ENCODE measurements around the gene SLC39A8. TPM values are rescaled to one million over a fixed set of nuclear protein-coding genes. Genes with fewer than 3 reads are reported as not detected.

The SLC39A8 gene
- total RNA-seq, 2 experiments from 2014 or later, result 79.6 to 83.0 TPM

DNA sequence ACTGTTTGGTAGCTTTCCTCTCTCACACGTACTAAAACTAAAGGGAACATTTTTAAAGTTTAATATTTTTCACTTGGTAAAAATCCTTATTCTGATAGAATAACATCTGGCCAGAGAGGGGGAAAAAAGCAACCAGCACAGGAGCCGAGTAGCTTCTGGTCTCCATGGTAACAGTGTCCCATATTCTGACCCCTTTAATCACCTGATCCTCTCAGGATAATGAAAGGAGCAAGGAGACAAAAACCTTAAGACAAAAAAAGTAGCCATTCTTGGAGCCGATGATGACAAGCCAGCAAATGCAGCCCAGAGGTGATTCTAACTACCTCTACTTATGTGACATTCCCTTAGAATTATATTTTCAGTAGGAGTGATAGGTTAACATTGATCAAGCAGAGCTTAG, 126.6 kb downstream of the SLC39A8 start:
- DNase-seq, result no peak
- H3K4me3 Mint-ChIP-seq, result no peak overlapping the region
- ATAC-seq, result no peak
- H3K4me1 Mint-ChIP-seq (ENCODE audit: low read depth), result no peaks in the 10 kb centered on the region
- no peaks in the 10 kb centered on the region for H3K9me3 Mint-ChIP-seq (ENCODE audit: insufficient read depth)
- no peak overlapping the region for H3K27ac Mint-ChIP-seq
- H3K36me3 Mint-ChIP-seq (ENCODE audit: low read depth), result no peaks in the 10 kb centered on the region
- ChIA-PET CTCF (no interaction called here), POLR2A (no interaction called here)
- H3K27me3 Mint-ChIP-seq (ENCODE audit: low read depth), result peaks cover 6% of the 10 kb centered on the region

DNA sequence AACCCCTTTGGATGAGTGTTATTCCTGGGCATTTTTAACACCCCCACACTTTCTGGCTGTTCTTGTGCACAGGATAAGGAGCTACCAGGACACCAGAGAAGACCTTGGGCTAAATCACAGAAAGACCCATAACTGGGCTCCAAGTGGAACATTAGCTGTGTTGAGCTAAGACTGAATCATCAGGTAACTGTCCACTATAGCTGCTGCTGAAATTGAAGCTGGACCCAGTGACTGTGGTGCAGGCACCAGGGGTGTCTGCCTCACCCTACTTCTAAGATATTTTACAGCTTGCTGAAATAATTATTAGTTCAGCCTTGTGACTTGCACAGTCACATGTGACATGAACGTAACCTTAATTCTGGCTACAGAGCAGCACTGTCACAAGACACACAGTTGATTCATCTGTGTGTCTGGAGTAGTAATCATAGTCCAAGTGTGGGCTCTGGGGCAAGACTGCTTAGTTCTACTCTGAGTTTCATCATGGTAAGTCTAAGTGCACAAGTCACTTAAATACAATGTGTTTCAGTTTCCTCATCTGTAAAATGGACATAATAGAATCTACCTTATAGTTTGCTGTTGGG, 127.4 kb downstream of the SLC39A8 start:
- Mint-ChIP-seq H3K27me3 (ENCODE audit: low read depth) (peaks cover 6% of the 10 kb centered on the region), H3K36me3 (ENCODE audit: low read depth) (no peaks in the 10 kb centered on the region), H3K27ac (no peak overlapping the region), H3K4me3 (no peak overlapping the region), H3K4me1 (ENCODE audit: low read depth) (no peaks in the 10 kb centered on the region), H3K9me3 (ENCODE audit: insufficient read depth) (no peaks in the 10 kb centered on the region)
- no peak for DNase-seq
- ChIA-PET CTCF (no interaction called here), POLR2A (no interaction called here)
- no peak for ATAC-seq

DNA sequence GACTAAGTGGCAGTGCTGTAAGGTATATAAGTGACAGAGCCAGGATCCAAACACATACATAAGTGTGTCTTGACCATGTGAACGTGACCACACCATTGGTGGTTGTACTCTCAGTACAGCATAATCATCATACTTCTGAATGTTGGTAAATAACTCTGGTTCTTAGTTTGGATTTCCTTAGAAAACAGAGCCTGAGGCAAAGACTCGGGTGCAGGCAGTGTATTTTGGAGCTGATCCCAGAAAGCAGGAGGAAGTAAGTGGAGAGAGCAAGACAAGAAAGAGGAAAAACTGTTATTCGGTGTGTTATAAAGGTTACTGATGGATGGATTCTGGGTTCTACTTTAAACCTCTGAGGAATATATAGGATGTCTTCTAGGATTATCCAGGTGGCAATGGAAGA, 127.9 kb downstream of the SLC39A8 start:
- ATAC-seq, result no peak
- no peaks in the 10 kb centered on the region for H3K4me1 Mint-ChIP-seq (ENCODE audit: low read depth)
- H3K36me3 Mint-ChIP-seq (ENCODE audit: low read depth), result no peaks in the 10 kb centered on the region
- CTCF ChIA-PET, result no interaction called here
- DNase-seq, result no peak
- POLR2A ChIA-PET, result no interaction called here
- H3K4me3 Mint-ChIP-seq, result no peak overlapping the region
- H3K27ac Mint-ChIP-seq, result no peak overlapping the region
- H3K27me3 Mint-ChIP-seq (ENCODE audit: low read depth), result peaks cover 6% of the 10 kb centered on the region
- H3K9me3 Mint-ChIP-seq (ENCODE audit: insufficient read depth), result no peaks in the 10 kb centered on the region

DNA sequence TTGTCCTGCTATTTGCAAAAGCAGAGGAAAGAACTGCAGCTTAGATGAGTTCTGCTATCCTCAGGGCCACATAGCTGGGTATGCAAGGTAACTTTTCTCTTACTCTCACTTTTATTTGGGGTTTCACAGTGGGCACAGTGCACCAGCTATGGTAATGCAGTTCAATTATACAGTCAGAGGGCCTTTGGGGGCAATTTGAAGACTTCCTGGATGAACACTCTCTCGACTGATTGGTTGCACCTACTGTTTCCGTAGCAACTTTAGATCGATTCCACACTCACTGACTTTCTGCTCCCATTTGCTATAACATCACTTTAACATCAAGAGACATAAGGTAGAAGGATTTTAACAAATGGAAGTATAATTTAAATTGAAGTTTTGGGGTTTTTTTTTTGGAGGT, 128.6 kb downstream of the SLC39A8 start:
- DNase-seq (no peak), ATAC-seq (no peak)
- H3K27ac Mint-ChIP-seq, result no peak overlapping the region
- no peaks in the 10 kb centered on the region for H3K4me1 Mint-ChIP-seq (ENCODE audit: low read depth)
- no peak overlapping the region for H3K4me3 Mint-ChIP-seq
- ChIA-PET POLR2A (no interaction called here), CTCF (interaction anchor here (0.7 kb wide), 1 partner anchor 58 kb away, joined by 3 read pairs; no protein-coding TSS in a partner anchor)
- H3K9me3 Mint-ChIP-seq (ENCODE audit: insufficient read depth), result no peaks in the 10 kb centered on the region
- peaks cover 6% of the 10 kb centered on the region for H3K27me3 Mint-ChIP-seq (ENCODE audit: low read depth)
- H3K36me3 Mint-ChIP-seq (ENCODE audit: low read depth), result no peaks in the 10 kb centered on the region

GRCh38 chr4:102213031-102213430, 132.3 kb downstream of the SLC39A8 start:
- ATAC-seq, result no peak
- no peak overlapping the region for H3K27ac Mint-ChIP-seq
- DNase-seq, result no peak
- ChIA-PET POLR2A (no interaction called here), CTCF (no interaction called here)
- no peaks in the 10 kb centered on the region for H3K9me3 Mint-ChIP-seq (ENCODE audit: insufficient read depth)
- no peak overlapping the region for H3K4me3 Mint-ChIP-seq
- no peaks in the 10 kb centered on the region for H3K36me3 Mint-ChIP-seq (ENCODE audit: low read depth)
- H3K4me1 Mint-ChIP-seq (ENCODE audit: low read depth), result no peaks in the 10 kb centered on the region
- peaks cover 6% of the 10 kb centered on the region for H3K27me3 Mint-ChIP-seq (ENCODE audit: low read depth)

Other genes starting within 250 kb of the SLC39A8 start
- 100 to 1,000 TPM; 150 to 162 TPM for gene NFKB1, start 155.9 kb upstream of the SLC39A8 start, total RNA-seq